Neural progenitor cell (in vitro differentiated cells): ENCODE measurements around the gene BRD7.

ENCODE experiments used
- CTCF ChIP-seq: fragments of 200-600 bp; sonication (generic); IDR thresholded peaks from 2 replicates; pipeline ENCODE4 v1.5.1; 2017; ENCODE audit warnings: antibody characterized with exemption, mild to moderate bottlenecking
- EZH2 ChIP-seq: fragments of 200-600 bp; sonication (generic); IDR thresholded peaks from 2 replicates; pipeline ENCODE4 v1.6.1; 2017; ENCODE audit warnings: antibody characterized with exemption, mild to moderate bottlenecking, moderate library complexity
- EZH2phosphoT487 ChIP-seq: fragments of 200-600 bp; sonication (generic); IDR thresholded peaks from 2 replicates; pipeline ENCODE4 v1.6.1; 2017; ENCODE audit warnings: antibody characterized with exemption

- no peak for TF ChIP-seq CTCF
- TF ChIP-seq EZH2, result no peak
- no peak for TF ChIP-seq EZH2phosphoT487
These were observed 73.8 kb downstream of the BRD7 start for GRCh38 chr16:50294955-50295354.
